ENCODE results near the gene UTS2.

DNA sequence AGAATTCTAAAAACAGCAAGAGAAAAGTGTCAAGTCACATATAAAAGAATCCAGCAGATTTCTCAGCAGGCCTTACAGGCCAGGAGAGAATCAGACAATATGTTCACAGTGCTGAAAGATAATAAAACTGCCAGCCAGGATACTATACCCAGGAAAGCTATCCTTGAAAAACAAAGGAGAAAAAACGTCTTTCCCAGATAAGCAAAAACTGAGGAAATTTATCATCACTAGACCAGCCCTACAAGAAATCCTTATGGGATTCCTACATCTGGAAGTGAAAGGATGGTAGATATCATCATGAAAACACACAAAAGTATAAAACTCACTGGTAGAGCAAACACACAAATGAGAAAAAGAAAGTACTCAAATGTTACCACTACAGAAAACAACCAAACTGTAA is 25.2 kb upstream of the UTS2 start:
- TF ChIP-seq, protein P1, sequence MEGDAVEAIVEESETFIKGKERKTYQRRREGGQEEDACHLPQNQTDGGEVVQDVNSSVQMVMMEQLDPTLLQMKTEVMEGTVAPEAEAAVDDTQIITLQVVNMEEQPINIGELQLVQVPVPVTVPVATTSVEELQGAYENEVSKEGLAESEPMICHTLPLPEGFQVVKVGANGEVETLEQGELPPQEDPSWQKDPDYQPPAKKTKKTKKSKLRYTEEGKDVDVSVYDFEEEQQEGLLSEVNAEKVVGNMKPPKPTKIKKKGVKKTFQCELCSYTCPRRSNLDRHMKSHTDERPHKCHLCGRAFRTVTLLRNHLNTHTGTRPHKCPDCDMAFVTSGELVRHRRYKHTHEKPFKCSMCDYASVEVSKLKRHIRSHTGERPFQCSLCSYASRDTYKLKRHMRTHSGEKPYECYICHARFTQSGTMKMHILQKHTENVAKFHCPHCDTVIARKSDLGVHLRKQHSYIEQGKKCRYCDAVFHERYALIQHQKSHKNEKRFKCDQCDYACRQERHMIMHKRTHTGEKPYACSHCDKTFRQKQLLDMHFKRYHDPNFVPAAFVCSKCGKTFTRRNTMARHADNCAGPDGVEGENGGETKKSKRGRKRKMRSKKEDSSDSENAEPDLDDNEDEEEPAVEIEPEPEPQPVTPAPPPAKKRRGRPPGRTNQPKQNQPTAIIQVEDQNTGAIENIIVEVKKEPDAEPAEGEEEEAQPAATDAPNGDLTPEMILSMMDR (IDR thresholded peaks at IDR 0.05; ENCODE audit: low read depth, low read length) = no peak
- no peak for TF ChIP-seq EZH2phosphoT487 (IDR thresholded peaks at IDR 0.05; ENCODE audit: low read depth)

All from OCI-LY3 (cell line).